H9 (cell line): ENCODE data around the gene ZFAND3. TPM values are rescaled to one million over a fixed set of nuclear protein-coding genes. Genes with fewer than 3 reads are reported as not detected.

ENCODE experiments used
- DNase-seq: peaks from one replicate; pipeline ENCODE4 v3.0.0-alpha.2; 2017
- H2AFZ ChIP-seq: one replicate; pipeline ENCODE4 v1.6.1; 2013; ENCODE audit warnings: mild to moderate bottlenecking, low read length, control low read depth, moderate library complexity
- H2AK5ac ChIP-seq: 2 replicates; pipeline ENCODE4 v1.6.1; 2013; ENCODE audit warnings: low read length, control low read depth, mixed read lengths; ENCODE audit not compliant: insufficient read length
- H2BK120ac ChIP-seq: one replicate; pipeline ENCODE4 v1.6.1; 2013; ENCODE audit warnings: low read depth, mild to moderate bottlenecking, low read length, control low read depth, inconsistent platforms; ENCODE audit not compliant: poor library complexity, severe bottlenecking
- H2BK12ac ChIP-seq: 2 replicates; pipeline ENCODE4 v1.6.1; 2013; ENCODE audit warnings: low read length, control low read depth, mixed read lengths, low read depth; ENCODE audit not compliant: insufficient read length
- H2BK15ac ChIP-seq: 2 replicates; pipeline ENCODE4 v1.6.1; 2013; ENCODE audit warnings: low read depth, low read length, control low read depth
- H2BK20ac ChIP-seq: one replicate; pipeline ENCODE4 v1.6.1; 2013; ENCODE audit warnings: low read depth, mild to moderate bottlenecking, low read length, control low read depth, inconsistent platforms; ENCODE audit not compliant: poor library complexity, severe bottlenecking
- H2BK5ac ChIP-seq: 2 replicates; pipeline ENCODE4 v1.6.1; 2013; ENCODE audit warnings: low read length, control low read depth, mixed read lengths; ENCODE audit not compliant: insufficient read length
- H3K14ac ChIP-seq: 2 replicates; pipeline ENCODE4 v1.6.1; 2013; ENCODE audit warnings: low read length, control low read depth; ENCODE audit not compliant: insufficient read depth
- H3K18ac ChIP-seq: 2 replicates; pipeline ENCODE4 v1.6.1; 2013; ENCODE audit warnings: low read depth, mild to moderate bottlenecking, mixed read lengths, low read length, control low read depth; ENCODE audit not compliant: insufficient read length
- H3K23ac ChIP-seq: 2 replicates; pipeline ENCODE4 v1.6.1; 2013; ENCODE audit warnings: low read length, control low read depth, mixed read lengths, low read depth; ENCODE audit not compliant: insufficient read length
- H3K23me2 ChIP-seq: 2 replicates; pipeline ENCODE4 v1.6.1; 2013; ENCODE audit warnings: low read depth, mild to moderate bottlenecking, mixed read lengths, low read length, control low read depth; ENCODE audit not compliant: insufficient read length, poor library complexity, severe bottlenecking
- H3K27ac ChIP-seq: 2 replicates; pipeline ENCODE4 v1.5.1; 2013; ENCODE audit warnings: low read length, control low read depth, mixed read lengths, low read depth; ENCODE audit not compliant: insufficient read length
- H3K27me3 ChIP-seq: 2 replicates; pipeline ENCODE4 v1.6.1; 2013; ENCODE audit warnings: low read length, control low read depth, inconsistent platforms; ENCODE audit not compliant: insufficient read depth
- H3K4ac ChIP-seq: 2 replicates; pipeline ENCODE4 v1.6.1; 2013; ENCODE audit warnings: low read depth, mild to moderate bottlenecking, control low read depth, inconsistent platforms, low read length, moderate library complexity
- H3K4me1 ChIP-seq: 2 replicates; pipeline ENCODE4 v1.6.1; 2013; ENCODE audit warnings: low read length, control low read depth, inconsistent platforms; ENCODE audit not compliant: insufficient read depth
- H3K4me2 ChIP-seq: 2 replicates; pipeline ENCODE4 v1.6.1; 2013; ENCODE audit warnings: low read length, control low read depth, mixed read lengths; ENCODE audit not compliant: insufficient read length, insufficient read depth
- H3K56ac ChIP-seq: 2 replicates; pipeline ENCODE4 v1.6.1; 2013; ENCODE audit warnings: low read depth, mild to moderate bottlenecking, mixed read lengths, low read length, control low read depth; ENCODE audit not compliant: insufficient read length
- H3K79me1 ChIP-seq: 2 replicates; pipeline ENCODE4 v1.6.1; 2013; ENCODE audit warnings: low read depth, mild to moderate bottlenecking, moderate library complexity, low read length, control low read depth, inconsistent platforms; ENCODE audit not compliant: insufficient read depth, poor library complexity, severe bottlenecking
- H3K79me2 ChIP-seq: 2 replicates; pipeline ENCODE4 v1.6.1; 2013; ENCODE audit warnings: low read length, control low read depth, inconsistent platforms; ENCODE audit not compliant: insufficient read depth
- H3K9ac ChIP-seq: 2 replicates; pipeline ENCODE4 v1.6.1; 2013; ENCODE audit warnings: low read length, control low read depth, mixed read lengths; ENCODE audit not compliant: insufficient read length; ENCODE audit errors: extremely low read depth
- H3K9me3 ChIP-seq: one replicate; pipeline ENCODE4 v1.6.1; 2013; ENCODE audit warnings: low read depth, low read length, inconsistent platforms; ENCODE audit not compliant: control insufficient read depth
- H3T11ph ChIP-seq: one replicate; pipeline ENCODE4 v1.6.1; 2013; ENCODE audit warnings: mild to moderate bottlenecking, low read length, control low read depth, inconsistent platforms
- H4K20me1 ChIP-seq: one replicate; pipeline ENCODE4 v1.6.1; 2013; ENCODE audit not compliant: control insufficient read depth, insufficient read length, insufficient read depth
- H4K5ac ChIP-seq: 2 replicates; pipeline ENCODE4 v1.6.1; 2013; ENCODE audit warnings: low read depth, mild to moderate bottlenecking, mixed read lengths, low read length, control low read depth; ENCODE audit not compliant: insufficient read length
- H4K8ac ChIP-seq: replicated peaks from 2 replicates; pipeline ENCODE4 v1.6.1; 2013; ENCODE audit warnings: low read length, control low read depth, mixed read lengths, low read depth; ENCODE audit not compliant: insufficient read length
- H4K91ac ChIP-seq: 2 replicates; pipeline ENCODE4 v1.6.1; 2013; ENCODE audit warnings: low read depth, mild to moderate bottlenecking, moderate library complexity, mixed read lengths, low read length, control low read depth; ENCODE audit not compliant: insufficient read length
- H3K27ac Mint-ChIP-seq, 3 experiments: 2 replicates in 2 of 3; 3 replicates in 1 of 3; pipeline ENCODE4 v1.8.0; 2020 to 2021; ENCODE audit warnings: mixed read lengths in 3 of 3, mild to moderate bottlenecking in 1 of 3, moderate library complexity in 1 of 3
- H3K27me3 Mint-ChIP-seq: 2 replicates; pipeline ENCODE4 v1.8.0; 2021; ENCODE audit warnings: low read depth, mild to moderate bottlenecking, moderate library complexity, mixed read lengths
- H3K36me3 Mint-ChIP-seq, 3 experiments: 2 replicates in 2 of 3; 3 replicates in 1 of 3; pipeline ENCODE4 v1.8.0; 2020 to 2021; ENCODE audit warnings: low read depth in 3 of 3, mixed read lengths in 3 of 3; ENCODE audit not compliant: insufficient read depth in 1 of 3
- H3K4me1 Mint-ChIP-seq, 2 experiments: 2 replicates each; pipeline ENCODE4 v1.8.0; 2020; ENCODE audit warnings: mixed read lengths in 2 of 2
- H3K4me3 Mint-ChIP-seq, 2 experiments: 2 replicates in 1 of 2; 3 replicates in 1 of 2; pipeline ENCODE4 v1.8.0; 2020 to 2021; ENCODE audit warnings: mild to moderate bottlenecking in 2 of 2, mixed read lengths in 2 of 2, moderate library complexity in 1 of 2
- H3K9me3 Mint-ChIP-seq, 2 experiments: 2 replicates in 1 of 2; 3 replicates in 1 of 2; pipeline ENCODE4 v1.8.0; 2020; ENCODE audit warnings: mild to moderate bottlenecking in 2 of 2, mixed read lengths in 2 of 2, moderate library complexity in 1 of 2
- WGBS: extraction: QIAGEN DNeasy Blood & Tissue Kit; methylation state at CpG from one replicate; pipeline ENCODE4 v1.1.7; 2013; ENCODE audit warnings: missing lambda C conversion rate, low lambda C conversion rate, mixed read lengths; ENCODE audit not compliant: insufficient read length; ENCODE audit errors: extremely low coverage; 5-methylcytosine and 5-hydroxymethylcytosine counted together
- total RNA-seq: library from RNA; stranded (reverse); gene quantifications from 2 replicates; pipeline ENCODE4 v1.2.1, GENCODE V29; 2021
- TF ChIP-seq, protein P1 (sequence below): fragments of 200-600 bp; sonication (generic); conservative IDR thresholded peaks from 3 replicates; pipeline ENCODE4 v1.8.0; 2021; ENCODE audit warnings: antibody characterized with exemption, mild to moderate bottlenecking

ZFAND3 gene
- total RNA-seq, 1 experiment from 2014 or later, result 57.7 TPM

DNA sequence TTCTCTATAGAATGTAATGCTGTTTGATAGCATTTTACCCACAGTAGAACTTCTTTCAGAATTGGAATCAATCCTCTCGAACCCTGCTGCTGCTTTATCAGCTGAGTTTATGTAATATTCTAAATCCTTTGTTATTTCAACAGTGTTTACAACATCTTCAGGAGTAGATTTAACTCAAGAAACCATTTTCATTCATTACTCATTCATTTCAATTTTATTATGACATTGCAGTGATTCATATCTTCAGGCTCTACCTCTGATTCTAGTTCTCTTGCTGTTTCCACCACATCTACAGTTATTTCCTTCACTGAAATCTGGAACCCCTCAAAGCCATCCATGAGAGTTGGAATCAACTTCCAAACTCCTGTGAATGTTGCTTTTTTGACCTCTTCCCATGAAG, 93.7 kb downstream of the ZFAND3 start:
- Mint-ChIP-seq H3K27ac (no peak overlapping the region), H3K4me1 (peaks cover 13% of the 10 kb centered on the region in 2 experiments), H3K27me3 (no peaks in the 10 kb centered on the region), H3K9me3 (no peaks in the 10 kb centered on the region), H3K4me3 (no peak overlapping the region), H3K36me3 (peaks cover 0 to 5% (median 3%) of the 10 kb centered on the region in 3 experiments; a peak in 3 of 7 replicates)
- peaks cover 1% of the 10 kb centered on the region; the same call in 1 of the 2 replicates for H3K79me2 ChIP-seq
- H2AK5ac ChIP-seq, result no peak overlapping the region
- no peak for DNase-seq
- no peak overlapping the region for H3K27ac ChIP-seq
- no peak overlapping the region for H3K4ac ChIP-seq
- H3K9ac ChIP-seq, result no peak overlapping the region
- H2AFZ ChIP-seq, result no peak overlapping the region
- H3K18ac ChIP-seq, result no peak overlapping the region
- TF ChIP-seq, protein P1, sequence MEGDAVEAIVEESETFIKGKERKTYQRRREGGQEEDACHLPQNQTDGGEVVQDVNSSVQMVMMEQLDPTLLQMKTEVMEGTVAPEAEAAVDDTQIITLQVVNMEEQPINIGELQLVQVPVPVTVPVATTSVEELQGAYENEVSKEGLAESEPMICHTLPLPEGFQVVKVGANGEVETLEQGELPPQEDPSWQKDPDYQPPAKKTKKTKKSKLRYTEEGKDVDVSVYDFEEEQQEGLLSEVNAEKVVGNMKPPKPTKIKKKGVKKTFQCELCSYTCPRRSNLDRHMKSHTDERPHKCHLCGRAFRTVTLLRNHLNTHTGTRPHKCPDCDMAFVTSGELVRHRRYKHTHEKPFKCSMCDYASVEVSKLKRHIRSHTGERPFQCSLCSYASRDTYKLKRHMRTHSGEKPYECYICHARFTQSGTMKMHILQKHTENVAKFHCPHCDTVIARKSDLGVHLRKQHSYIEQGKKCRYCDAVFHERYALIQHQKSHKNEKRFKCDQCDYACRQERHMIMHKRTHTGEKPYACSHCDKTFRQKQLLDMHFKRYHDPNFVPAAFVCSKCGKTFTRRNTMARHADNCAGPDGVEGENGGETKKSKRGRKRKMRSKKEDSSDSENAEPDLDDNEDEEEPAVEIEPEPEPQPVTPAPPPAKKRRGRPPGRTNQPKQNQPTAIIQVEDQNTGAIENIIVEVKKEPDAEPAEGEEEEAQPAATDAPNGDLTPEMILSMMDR, result no peak
- H2BK15ac ChIP-seq, result no peak overlapping the region
- no peak overlapping the region for H4K5ac ChIP-seq
- H3K14ac ChIP-seq, result no peak overlapping the region
- no peak overlapping the region for H2BK20ac ChIP-seq
- no peak overlapping the region for H3K23ac ChIP-seq
- H3K4me2 ChIP-seq, result no peak overlapping the region
- no peaks in the 10 kb centered on the region for H3K4me1 ChIP-seq
- no peak overlapping the region for H2BK120ac ChIP-seq
- no peak overlapping the region for H2BK12ac ChIP-seq
- H3K79me1 ChIP-seq, result peaks cover 10% of the 10 kb centered on the region
- H3K9me3 ChIP-seq, result no peaks in the 10 kb centered on the region
- no peaks in the 10 kb centered on the region for H3K27me3 ChIP-seq
- H4K8ac ChIP-seq, result no peak overlapping the region
- no peaks in the 10 kb centered on the region for H3K23me2 ChIP-seq
- no peaks in the 10 kb centered on the region for H4K20me1 ChIP-seq
- no peak overlapping the region for H4K91ac ChIP-seq
- no peak overlapping the region for H2BK5ac ChIP-seq
- H3T11ph ChIP-seq, result no peak overlapping the region
- no peak overlapping the region for H3K56ac ChIP-seq
- WGBS, result no CpG with 5 or more reads among the region's 1 CpG
